ENCODE data around the gene TNS3. TPM values are rescaled to one million over a fixed set of nuclear protein-coding genes. Genes with fewer than 3 reads are reported as not detected.

Gene TNS3
- polyA plus RNA-seq, 1 donor = 66.7 TPM

- DNase-seq = no peak
- no peaks in the 10 kb centered on the region for H3K9me3 ChIP-seq (ENCODE audit: control insufficient read depth, low read depth, low read length)
- H3K36me3 ChIP-seq (ENCODE audit: control insufficient read depth, insufficient read depth, low read length) = peaks cover 14% of the 10 kb centered on the region
- H3K4me1 ChIP-seq (ENCODE audit: control insufficient read depth, insufficient read depth, low read length) = peaks cover 56% of the 10 kb centered on the region
- no peaks in the 10 kb centered on the region for H3K27me3 ChIP-seq (ENCODE audit: control insufficient read depth, insufficient read depth, low read length)
- WGBS (ENCODE audit: insufficient coverage, low lambda C conversion rate) = 100% methylated on average over 1 of the region's 14 CpGs
- no peak overlapping the region for H3K27ac ChIP-seq (ENCODE audit: low read length)
- no peak overlapping the region for H3K4me3 ChIP-seq (ENCODE audit: low read length)
Observed at GRCh38 chr7:47492716-47493325, 89.1 kb downstream of the TNS3 start.

GRCh38 chr7:47490501-47491265 is 91.2 kb downstream of the TNS3 start:
- DNase-seq = no peak
- no peaks in the 10 kb centered on the region for H3K27me3 ChIP-seq (ENCODE audit: control insufficient read depth, insufficient read depth, low read length)
- no peaks in the 10 kb centered on the region for H3K9me3 ChIP-seq (ENCODE audit: control insufficient read depth, low read depth, low read length)
- no peak overlapping the region for H3K27ac ChIP-seq (ENCODE audit: low read length)
- H3K4me3 ChIP-seq (ENCODE audit: low read length) = no peak overlapping the region
- WGBS (ENCODE audit: insufficient coverage, low lambda C conversion rate) = no CpG with 5 or more reads among the region's 24 CpGs
- H3K36me3 ChIP-seq (ENCODE audit: control insufficient read depth, insufficient read depth, low read length) = peaks cover 14% of the 10 kb centered on the region
- H3K4me1 ChIP-seq (ENCODE audit: control insufficient read depth, insufficient read depth, low read length) = peaks cover 62% of the 10 kb centered on the region

GRCh38 chr7:47489624-47490023 is 92.3 kb downstream of the TNS3 start:
- Histone ChIP-seq H3K9me3 (ENCODE audit: control insufficient read depth, low read depth, low read length) (peaks cover 3% of the 10 kb centered on the region), H3K27me3 (ENCODE audit: control insufficient read depth, insufficient read depth, low read length) (no peaks in the 10 kb centered on the region), H3K4me3 (ENCODE audit: low read length) (no peak overlapping the region), H3K27ac (ENCODE audit: low read length) (no peak overlapping the region), H3K4me1 (ENCODE audit: control insufficient read depth, insufficient read depth, low read length) (peaks cover 70% of the 10 kb centered on the region), H3K36me3 (ENCODE audit: control insufficient read depth, insufficient read depth, low read length) (peaks cover 12% of the 10 kb centered on the region)
- no peak for DNase-seq
- WGBS (ENCODE audit: insufficient coverage, low lambda C conversion rate) = no CpG with 5 or more reads among the region's 7 CpGs

- Histone ChIP-seq H3K4me3 (ENCODE audit: low read length) (no peak overlapping the region), H3K27me3 (ENCODE audit: control insufficient read depth, insufficient read depth, low read length) (no peaks in the 10 kb centered on the region), H3K9me3 (ENCODE audit: control insufficient read depth, low read depth, low read length) (peaks cover 3% of the 10 kb centered on the region), H3K27ac (ENCODE audit: low read length) (peak overlapping the region; percentile 85), H3K36me3 (ENCODE audit: control insufficient read depth, insufficient read depth, low read length) (peaks cover 12% of the 10 kb centered on the region), H3K4me1 (ENCODE audit: control insufficient read depth, insufficient read depth, low read length) (peaks cover 70% of the 10 kb centered on the region)
- 86% methylated on average over 4 of the region's 8 CpGs for WGBS (ENCODE audit: insufficient coverage, low lambda C conversion rate)
- DNase-seq = no peak
Observed at GRCh38 chr7:47488969-47489342, 93.0 kb downstream of the TNS3 start.

- DNase-seq = peak in 1 of 2 donors; percentile 56
- Histone ChIP-seq H3K9me3 (ENCODE audit: control insufficient read depth, low read depth, low read length) (peaks cover 3% of the 10 kb centered on the region), H3K36me3 (ENCODE audit: control insufficient read depth, insufficient read depth, low read length) (peaks cover 12% of the 10 kb centered on the region), H3K27me3 (ENCODE audit: control insufficient read depth, insufficient read depth, low read length) (no peaks in the 10 kb centered on the region), H3K4me1 (ENCODE audit: control insufficient read depth, insufficient read depth, low read length) (peaks cover 73% of the 10 kb centered on the region), H3K27ac (ENCODE audit: low read length) (peak overlapping the region; percentile 85), H3K4me3 (ENCODE audit: low read length) (no peak overlapping the region)
- WGBS (ENCODE audit: insufficient coverage, low lambda C conversion rate) = 17% methylated on average over 2 of the region's 12 CpGs
Observed at GRCh38 chr7:47488201-47488968, 93.5 kb downstream of the TNS3 start.

GRCh38 chr7:47485640-47486435 is 96.1 kb downstream of the TNS3 start:
- no CpG with 5 or more reads among the region's 9 CpGs for WGBS (ENCODE audit: insufficient coverage, low lambda C conversion rate)
- peaks cover 6% of the 10 kb centered on the region for H3K36me3 ChIP-seq (ENCODE audit: control insufficient read depth, insufficient read depth, low read length)
- peaks cover 86% of the 10 kb centered on the region for H3K4me1 ChIP-seq (ENCODE audit: control insufficient read depth, insufficient read depth, low read length)
- peaks cover 3% of the 10 kb centered on the region for H3K9me3 ChIP-seq (ENCODE audit: control insufficient read depth, low read depth, low read length)
- no peak overlapping the region for H3K4me3 ChIP-seq (ENCODE audit: low read length)
- peak overlapping the region; percentile 85 for H3K27ac ChIP-seq (ENCODE audit: low read length)
- no peaks in the 10 kb centered on the region for H3K27me3 ChIP-seq (ENCODE audit: control insufficient read depth, insufficient read depth, low read length)
- peak; percentile 94 to 98 for DNase-seq

GRCh38 chr7:47484923-47485639 is 96.8 kb downstream of the TNS3 start:
- Histone ChIP-seq H3K4me1 (ENCODE audit: control insufficient read depth, insufficient read depth, low read length) (peaks cover 93% of the 10 kb centered on the region), H3K9me3 (ENCODE audit: control insufficient read depth, low read depth, low read length) (peaks cover 3% of the 10 kb centered on the region), H3K36me3 (ENCODE audit: control insufficient read depth, insufficient read depth, low read length) (peaks cover 5% of the 10 kb centered on the region), H3K4me3 (ENCODE audit: low read length) (no peak overlapping the region), H3K27me3 (ENCODE audit: control insufficient read depth, insufficient read depth, low read length) (no peaks in the 10 kb centered on the region), H3K27ac (ENCODE audit: low read length) (peak overlapping the region; percentile 85)
- no CpG with 5 or more reads among the region's 17 CpGs for WGBS (ENCODE audit: insufficient coverage, low lambda C conversion rate)
- DNase-seq = no peak

GRCh38 chr7:47484457-47484856 is 97.5 kb downstream of the TNS3 start:
- Histone ChIP-seq H3K9me3 (ENCODE audit: control insufficient read depth, low read depth, low read length) (peaks cover 3% of the 10 kb centered on the region), H3K27me3 (ENCODE audit: control insufficient read depth, insufficient read depth, low read length) (no peaks in the 10 kb centered on the region), H3K27ac (ENCODE audit: low read length) (peak overlapping the region; percentile 85), H3K4me1 (ENCODE audit: control insufficient read depth, insufficient read depth, low read length) (peaks cover 93% of the 10 kb centered on the region), H3K36me3 (ENCODE audit: control insufficient read depth, insufficient read depth, low read length) (peaks cover 11% of the 10 kb centered on the region), H3K4me3 (ENCODE audit: low read length) (no peak overlapping the region)
- WGBS (ENCODE audit: insufficient coverage, low lambda C conversion rate) = no CpG with 5 or more reads among the region's 7 CpGs
- DNase-seq = no peak

- H3K27ac ChIP-seq (ENCODE audit: low read length) = peak overlapping the region; percentile 85
- peaks cover 3% of the 10 kb centered on the region for H3K9me3 ChIP-seq (ENCODE audit: control insufficient read depth, low read depth, low read length)
- H3K36me3 ChIP-seq (ENCODE audit: control insufficient read depth, insufficient read depth, low read length) = peaks cover 11% of the 10 kb centered on the region
- H3K4me3 ChIP-seq (ENCODE audit: low read length) = no peak overlapping the region
- DNase-seq = no peak
- no CpG with 5 or more reads among the region's 16 CpGs for WGBS (ENCODE audit: insufficient coverage, low lambda C conversion rate)
- H3K4me1 ChIP-seq (ENCODE audit: control insufficient read depth, insufficient read depth, low read length) = peaks cover 91% of the 10 kb centered on the region
- no peaks in the 10 kb centered on the region for H3K27me3 ChIP-seq (ENCODE audit: control insufficient read depth, insufficient read depth, low read length)
Observed at GRCh38 chr7:47483604-47484273, 98.2 kb downstream of the TNS3 start.

All from large intestine (tissue), 3 donors.